ENCODE results near the gene AOPEP.

Gene AOPEP

GRCh38 chr9:95090023-95090791 lies 363.7 kb downstream of the AOPEP start:
- peak in 3 of 10 donors; percentile 35 to 87 (median 52) for DNase-seq

GRCh38 chr9:95090871-95091577 lies 364.5 kb downstream of the AOPEP start:
- intact Hi-C loops (cut with DNase I), result no loop called here
- DNase-seq, result peak in 2 of 10 donors; percentile 30 to 90

More at GRCh38 chr9:95090023-95090791, 363.7 kb downstream of the AOPEP start:
- intact Hi-C loops (cut with DNase I), result no loop called here

DNA sequence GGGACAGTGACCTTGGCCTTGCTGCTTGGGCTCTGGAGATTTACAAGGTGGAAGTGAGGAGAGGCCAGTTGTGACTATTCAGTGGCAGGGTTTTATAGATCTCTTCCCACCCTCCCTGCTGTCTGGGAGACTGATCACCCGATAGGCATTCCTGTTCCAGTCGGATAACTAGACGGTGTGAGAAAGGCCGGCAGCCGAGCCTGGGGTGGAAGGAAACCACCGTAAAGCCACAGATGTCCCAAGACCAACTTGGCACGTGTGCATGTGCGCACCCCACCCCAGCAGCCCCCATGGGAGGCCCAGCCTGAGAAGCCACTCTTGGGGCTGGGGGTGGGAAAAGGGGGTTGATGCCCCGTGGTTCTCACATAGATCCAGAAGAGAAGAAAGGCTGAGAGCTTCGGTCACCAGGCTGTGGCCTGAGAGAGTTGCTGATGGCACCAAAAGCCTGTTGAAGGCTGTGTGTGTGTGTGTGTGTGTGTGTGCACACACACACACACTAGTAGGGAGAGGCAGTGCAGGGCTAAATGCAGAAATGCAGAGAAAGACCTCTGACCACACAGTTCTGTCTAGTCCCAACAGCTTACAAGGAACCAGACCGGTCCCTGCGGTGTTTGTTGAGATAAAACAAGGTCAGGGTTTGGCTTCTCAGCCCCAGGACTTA lies 365.2 kb downstream of the AOPEP start:
- intact Hi-C loops (cut with DNase I), result no loop called here

DNA sequence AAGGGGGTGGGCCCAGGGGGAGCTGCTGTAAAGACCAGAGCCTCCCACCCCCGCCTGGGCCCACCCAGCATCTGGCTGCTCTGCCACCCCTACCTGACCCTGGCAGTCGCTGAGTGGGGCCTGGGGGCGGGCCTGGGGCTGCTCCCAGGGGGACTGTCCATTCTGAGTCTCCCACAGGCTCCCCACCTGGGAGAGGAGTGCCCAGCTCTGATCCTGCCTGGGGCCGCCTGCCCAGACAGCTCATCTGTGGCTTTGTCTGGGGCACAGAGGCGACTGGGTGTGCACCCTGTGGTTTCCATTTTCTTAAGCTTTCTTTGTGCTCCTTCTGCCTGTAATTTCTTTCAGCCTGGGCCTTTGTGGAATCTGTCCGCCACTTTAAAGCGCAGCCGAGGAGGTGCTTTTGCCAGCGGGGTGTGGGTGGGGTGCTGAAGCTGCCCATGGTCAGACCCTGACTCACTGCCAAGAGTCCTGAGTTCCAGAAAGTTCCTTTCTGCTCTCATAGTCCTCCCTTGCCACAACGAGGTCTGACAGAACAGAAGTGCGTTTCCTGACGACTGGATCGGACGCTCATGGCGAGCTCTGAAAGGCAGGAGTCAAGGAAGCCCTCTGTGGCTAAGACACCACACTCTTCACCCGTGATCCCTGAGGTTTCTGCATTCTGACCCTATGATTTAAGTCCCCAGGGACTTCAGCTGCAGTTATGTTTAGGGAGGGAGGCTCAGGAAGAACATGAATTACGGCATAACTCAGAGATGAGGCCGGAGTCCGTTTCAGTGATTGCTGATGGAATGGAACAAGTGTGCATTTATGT lies 366.0 kb downstream of the AOPEP start:
- DNase-seq, result peak in 4 of 10 donors; percentile 7 to 78 (median 40)
- intact Hi-C loops (cut with DNase I), result no loop called here

More for the DNA sequence above, 365.2 kb downstream of the AOPEP start:
- DNase-seq, result peak in 2 of 10 donors; percentile 10 to 53

GRCh38 chr9:95093586-95093985 lies 367.1 kb downstream of the AOPEP start:
- peak in 3 of 10 donors; percentile 6 to 57 (median 11) for DNase-seq
- intact Hi-C loops (cut with DNase I), result no loop called here

DNA sequence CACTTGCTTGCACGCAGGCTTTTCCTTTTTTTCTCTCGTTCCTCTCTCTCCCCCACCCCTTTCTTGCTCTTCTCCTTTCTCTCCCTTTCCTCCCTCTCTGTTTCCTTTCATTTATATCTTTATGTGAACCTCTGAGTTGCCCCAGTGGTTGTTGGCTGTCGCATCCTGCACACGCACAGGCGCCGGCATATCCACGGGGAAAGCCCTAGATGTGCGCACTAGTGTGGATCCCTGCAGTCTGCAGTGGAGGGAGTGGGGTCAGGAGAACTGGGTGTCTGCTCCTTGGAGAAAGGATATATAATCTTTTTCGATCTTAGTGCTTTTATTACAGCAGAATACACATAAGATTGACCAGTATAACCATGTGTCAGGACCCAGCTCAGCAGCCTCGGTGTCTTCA lies 367.5 kb downstream of the AOPEP start:
- intact Hi-C loops (cut with DNase I), result no loop called here
- peak in 2 of 10 donors; percentile 29 to 59 for DNase-seq

GRCh38 chr9:95095641-95096355 lies 369.3 kb downstream of the AOPEP start:
- peak in 3 of 10 donors; percentile 47 to 66 (median 59) for DNase-seq
- intact Hi-C loops (cut with DNase I), result no loop called here

- DNase-seq, result peak in 3 of 10 donors; percentile 50 to 83 (median 78)
- intact Hi-C loops (cut with DNase I), result no loop called here
Measured at GRCh38 chr9:95096381-95096780, 369.9 kb downstream of the AOPEP start.

- intact Hi-C loops (cut with DNase I), result no loop called here
- peak in 2 of 10 donors; percentile 41 for DNase-seq
Measured at GRCh38 chr9:95096807-95097206, 370.3 kb downstream of the AOPEP start.

- intact Hi-C loops (cut with DNase I), result no loop called here
- DNase-seq, result peak in 2 of 10 donors; percentile 12 to 63
Measured at GRCh38 chr9:95097279-95097678, 370.8 kb downstream of the AOPEP start.

- peak in 2 of 10 donors; percentile 47 to 74 for DNase-seq
- intact Hi-C loops (cut with DNase I), result no loop called here
Measured at GRCh38 chr9:95098391-95098921, 372.0 kb downstream of the AOPEP start.

DNA sequence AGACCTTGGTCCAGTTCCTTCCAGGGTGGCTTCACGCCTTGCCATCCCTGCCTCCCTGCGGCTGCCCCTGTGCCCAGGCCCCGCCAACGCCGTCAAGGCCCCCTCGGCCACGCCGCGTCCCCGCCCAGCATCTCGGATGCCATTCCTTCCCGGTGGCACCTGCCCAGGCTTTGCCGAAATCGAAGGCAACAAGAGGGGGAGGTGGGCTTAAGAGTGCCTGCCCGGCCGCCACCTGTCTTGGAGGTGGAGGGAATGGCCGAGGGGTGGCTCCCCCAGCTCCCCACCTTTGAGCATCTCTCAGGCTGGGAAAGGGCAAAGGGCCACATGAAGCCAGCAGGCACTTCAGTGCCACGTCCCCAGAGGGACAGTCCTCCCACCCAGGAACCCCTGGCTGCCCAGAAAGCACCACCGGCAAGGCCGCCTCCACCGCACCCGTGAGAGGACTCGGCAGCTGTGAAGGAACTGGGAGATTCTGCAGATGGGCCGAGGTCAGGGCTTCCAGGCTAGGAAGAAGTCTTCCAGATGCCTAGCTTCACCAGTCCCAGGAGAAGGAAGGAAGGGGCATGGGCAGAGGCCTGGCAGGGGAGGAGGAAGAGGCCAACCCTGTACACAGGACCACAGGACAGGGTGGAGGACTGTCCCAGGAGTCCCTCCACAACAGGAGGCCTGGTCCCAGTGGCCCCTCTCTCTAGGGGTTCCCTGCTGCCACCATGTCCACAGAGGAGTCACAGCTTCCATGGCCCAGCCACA lies 373.0 kb downstream of the AOPEP start:
- intact Hi-C loops (cut with DNase I), result no loop called here
- peak in 2 of 10 donors; percentile 61 to 74 for DNase-seq

GRCh38 chr9:95100071-95100627 lies 373.6 kb downstream of the AOPEP start:
- intact Hi-C loops (cut with DNase I), result no loop called here

DNA sequence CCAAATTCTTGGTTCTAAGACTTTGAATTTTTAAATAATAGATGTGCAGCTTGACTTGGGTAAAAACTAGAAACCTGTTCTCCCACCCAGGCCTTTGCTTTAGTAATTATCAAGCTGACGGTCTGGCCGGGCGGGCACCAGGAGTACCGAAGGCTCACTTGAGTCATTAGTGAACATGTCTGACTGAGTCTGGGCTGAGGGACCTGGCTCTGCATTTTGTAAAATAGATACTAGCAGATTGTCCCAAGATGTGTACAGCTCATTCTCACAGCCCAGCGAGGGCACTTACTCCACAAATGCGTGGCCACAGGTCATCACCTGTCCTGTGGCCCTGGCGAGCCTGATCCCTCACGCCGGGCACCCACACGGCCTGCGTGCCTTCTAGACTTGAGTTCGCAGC lies 374.8 kb downstream of the AOPEP start:
- intact Hi-C loops (cut with DNase I), result no loop called here
- DNase-seq, result peak in 2 of 10 donors; percentile 44 to 48

More at GRCh38 chr9:95100071-95100627, 373.6 kb downstream of the AOPEP start:
- no peak for DNase-seq

DNA sequence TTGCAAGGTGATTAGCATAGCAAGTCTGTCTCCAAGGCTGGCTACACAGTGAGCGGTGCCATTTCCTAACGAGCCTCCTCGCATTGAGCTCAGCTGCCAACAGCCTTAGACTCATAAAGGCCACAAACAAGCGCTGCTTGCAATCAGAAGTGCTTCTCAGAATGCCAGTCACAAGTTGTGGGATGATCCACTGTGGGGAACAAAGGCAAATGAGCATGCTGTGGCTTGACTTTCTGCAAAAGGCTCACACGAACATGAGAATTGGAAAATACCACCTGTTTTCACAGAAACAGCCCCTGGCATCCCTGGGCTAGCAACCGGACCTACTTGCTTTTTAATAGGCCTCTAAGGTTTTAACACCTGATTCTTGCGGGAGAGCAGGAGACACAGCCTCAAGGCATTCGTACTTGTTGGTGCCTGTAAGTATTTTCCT lies 375.5 kb downstream of the AOPEP start:
- intact Hi-C loops (cut with DNase I), result no loop called here
- peak in 7 of 10 donors; percentile 49 to 93 (median 68) for DNase-seq

GRCh38 chr9:95102572-95102971 lies 376.1 kb downstream of the AOPEP start:
- intact Hi-C loops (cut with DNase I), result no loop called here
- DNase-seq, result peak in 2 of 10 donors; percentile 60 to 74

DNA sequence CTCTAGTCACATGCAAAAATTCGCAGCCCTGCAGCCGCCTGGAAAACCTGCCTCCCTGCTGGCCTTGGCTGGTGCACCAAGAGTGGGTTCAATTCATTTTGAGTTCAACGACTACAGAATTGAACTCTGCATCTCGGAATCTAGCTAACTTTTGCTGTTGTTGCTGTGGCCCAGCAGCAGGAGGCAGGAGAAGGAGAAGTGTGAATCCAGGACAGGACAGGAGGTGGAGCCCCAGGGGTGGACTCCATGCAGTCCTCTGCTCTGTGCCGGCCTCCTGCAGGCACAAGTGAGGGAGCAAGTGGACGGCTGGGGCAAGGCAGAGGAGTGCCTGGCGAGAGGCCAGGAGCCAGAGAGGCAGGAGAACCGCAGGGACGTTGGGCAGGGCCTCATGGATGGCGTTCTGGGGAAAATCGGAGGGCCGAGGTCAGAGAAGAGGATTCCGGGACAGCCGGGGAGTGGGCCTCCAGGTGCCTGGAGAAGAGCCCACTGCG lies 376.8 kb downstream of the AOPEP start:
- peak in 2 of 10 donors; percentile 76 to 86 for DNase-seq
- intact Hi-C loops (cut with DNase I), result no loop called here
